SK-N-SH (cell line): Measurements from ENCODE around the gene REEP3. TPM values are rescaled to one million over a fixed set of nuclear protein-coding genes. Genes with fewer than 3 reads are reported as not detected.

Experiments used
- CTCF ChIA-PET: fragments of 300-600, 350-600 bp; formaldehyde crosslinking; extraction: SDS; loops from one replicate; lab custom pipeline; 2021; lab: Yijun Ruan, JAX
- POLR2A ChIA-PET: fragments of 350-600 bp; sonication (Branson Sonifier 250); formaldehyde crosslinking; extraction: SDS; loops from one replicate; lab custom pipeline; 2020; ENCODE audit warnings: antibody characterized with exemption, inconsistent platforms; lab: Yijun Ruan, JAX
- DNase-seq: peaks from one replicate; pipeline ENCODE4 v3.0.0; 2012
- H2AFZ ChIP-seq: fragments of 200-600 bp; sonication (generic); 2 replicates; pipeline ENCODE4 v1.8.1; 2016; ENCODE audit warnings: antibody characterized with exemption, mild to moderate bottlenecking, low read depth
- H3F3A ChIP-seq: fragments of 200-600 bp; sonication (generic); replicated peaks from 2 replicates; pipeline ENCODE3; 2016; ENCODE audit warnings: antibody characterized with exemption, mild to moderate bottlenecking; ENCODE audit not compliant: insufficient read depth
- H3K27ac ChIP-seq, 2 experiments: fragments of 200-500 bp in 1 of 2; fragments of 200-600 bp in 1 of 2; sonication (Bioruptor generic) in 1 of 2; sonication (generic), shearing (Covaris generic) in 1 of 2; 2 replicates each; pipeline versions ENCODE4 v1.5.1 to v1.6.1; 2014 to 2016; ENCODE audit warnings: low read depth in 2 of 2, inconsistent platforms in 1 of 2, low read length in 1 of 2, mild to moderate bottlenecking in 1 of 2, mixed read lengths in 1 of 2
- H3K27me3 ChIP-seq: fragments of 200-600 bp; sonication (generic), shearing (Covaris generic); 2 replicates; pipeline ENCODE4 v1.6.1; 2016; ENCODE audit warnings: mixed run types; ENCODE audit not compliant: insufficient read depth
- H3K36me3 ChIP-seq, 2 experiments: fragments of 200-500 bp in 1 of 2; fragments of 200-600 bp in 1 of 2; sonication (Bioruptor generic) in 1 of 2; sonication (generic) in 1 of 2; replicated peaks in 1 of 2; 2 replicates each; pipeline versions ENCODE3 to v1.5.1; 2014 to 2016; ENCODE audit warnings: low read length in 1 of 2, mild to moderate bottlenecking in 1 of 2; ENCODE audit not compliant: insufficient read depth in 2 of 2, control insufficient read depth in 1 of 2
- H3K4me1 ChIP-seq, 2 experiments: fragments of 200-500 bp in 1 of 2; fragments of 200-600 bp in 1 of 2; sonication (Bioruptor generic) in 1 of 2; sonication (generic), shearing (Covaris generic) in 1 of 2; 2 replicates each; pipeline versions ENCODE4 v1.5.1 to v1.6.1; 2014 to 2016; ENCODE audit warnings: low read depth in 1 of 2, low read length in 1 of 2, mixed run types in 1 of 2; ENCODE audit not compliant: insufficient read depth in 2 of 2, control insufficient read depth in 1 of 2
- H3K4me2 ChIP-seq: fragments of 200-600 bp; sonication (generic), shearing (Covaris generic); 2 replicates; pipeline ENCODE4 v1.6.1; 2017; ENCODE audit warnings: mixed run types
- H3K4me3 ChIP-seq, 2 experiments: fragments of 200-500 bp in 1 of 2; fragments of 200-600 bp in 1 of 2; sonication (Bioruptor generic) in 1 of 2; sonication (generic), shearing (Covaris generic) in 1 of 2; 2 replicates each; pipeline versions ENCODE4 v1.5.1 to v1.8.1; 2014 to 2016; ENCODE audit warnings: low read depth in 2 of 2, inconsistent platforms in 1 of 2, low read length in 1 of 2, mild to moderate bottlenecking in 1 of 2, mixed read lengths in 1 of 2, moderate library complexity in 1 of 2
- H3K79me2 ChIP-seq: fragments of 200-600 bp; sonication (generic); 2 replicates; pipeline ENCODE4 v1.8.1; 2017; ENCODE audit warnings: mild to moderate bottlenecking; ENCODE audit not compliant: insufficient read depth
- H3K9ac ChIP-seq: fragments of 200-600 bp; sonication (generic); 2 replicates; pipeline ENCODE4 v1.6.1; 2017; ENCODE audit warnings: mixed run types
- H3K9me2 ChIP-seq: fragments of 200-600 bp; sonication (generic); 2 replicates; pipeline ENCODE4 v1.6.1; 2017; ENCODE audit warnings: mixed run types
- H3K9me3 ChIP-seq: fragments of 200-600 bp; sonication (generic); 2 replicates; pipeline ENCODE4 v1.6.1; 2017; ENCODE audit warnings: mixed run types, mild to moderate bottlenecking, moderate library complexity
- H4K20me1 ChIP-seq: fragments of 200-600 bp; sonication (generic); 2 replicates; pipeline ENCODE4 v1.6.1; 2017; ENCODE audit warnings: mild to moderate bottlenecking, mixed run types; ENCODE audit not compliant: insufficient read depth
- CHD2 ChIP-seq: fragments of 150-350 bp; IDR thresholded peaks from 2 replicates; pipeline ENCODE4 v1.6.1; 2018; ENCODE audit warnings: low read length; ENCODE audit not compliant: partially characterized antibody
- ELF1 ChIP-seq: IDR thresholded peaks from 2 replicates; pipeline ENCODE4 v1.4.0; 2012
- EP300 ChIP-seq, 2 experiments: IDR thresholded peaks; 2 replicates each; pipeline versions ENCODE4 v1.4.0 to v1.6.1; 2012; ENCODE audit warnings: borderline replicate concordance in 1 of 2, low read depth in 1 of 2, low read length in 1 of 2
- EZH2phosphoT487 ChIP-seq: fragments of 200-600 bp; sonication (generic); IDR thresholded peaks from 2 replicates; pipeline ENCODE4 v1.6.1; 2017; ENCODE audit warnings: low read depth, mixed run types, mild to moderate bottlenecking, antibody characterized with exemption, moderate library complexity, borderline replicate concordance
- FOSL2 ChIP-seq: IDR thresholded peaks from 2 replicates; pipeline ENCODE4 v1.4.0; 2012; ENCODE audit warnings: low read depth, mild to moderate bottlenecking, moderate library complexity, borderline replicate concordance
- IRF3 ChIP-seq: fragments of 150-350 bp; IDR thresholded peaks from 2 replicates; pipeline ENCODE4 v1.6.1; 2016; ENCODE audit warnings: mild to moderate bottlenecking, low read depth, low read length
- JUND ChIP-seq: IDR thresholded peaks from 2 replicates; pipeline ENCODE4 v1.4.0; 2012
- MXI1 ChIP-seq: IDR thresholded peaks from 2 replicates; pipeline ENCODE4 v1.6.1; 2012; ENCODE audit warnings: mild to moderate bottlenecking, low read depth, low read length, improper control_type of control experiment
- PBX3 ChIP-seq: IDR thresholded peaks from 2 replicates; pipeline ENCODE4; 2012
- RCOR1 ChIP-seq: fragments of 150-350 bp; IDR thresholded peaks from 2 replicates; pipeline ENCODE4 v1.6.1; 2017; ENCODE audit warnings: antibody characterized with exemption, low read length
- RFX5 ChIP-seq: IDR thresholded peaks from 2 replicates; pipeline ENCODE4 v1.6.1; 2012; ENCODE audit warnings: mild to moderate bottlenecking, improper control_type of control experiment, low read length
- RXRA ChIP-seq: IDR thresholded peaks from 2 replicates; pipeline ENCODE4 v1.4.0; 2012; ENCODE audit warnings: low read depth, mild to moderate bottlenecking, borderline replicate concordance
- SIN3A ChIP-seq: IDR thresholded peaks from 2 replicates; pipeline ENCODE4 v1.6.1; 2012; ENCODE audit warnings: low read depth, mild to moderate bottlenecking, low read length, moderate library complexity, borderline replicate concordance
- SMC3 ChIP-seq: IDR thresholded peaks from 2 replicates; pipeline ENCODE4 v1.6.1; 2012; ENCODE audit warnings: low read depth, low read length, improper control_type of control experiment
- USF1 ChIP-seq: IDR thresholded peaks from 2 replicates; pipeline ENCODE4 v1.4.0; 2012; ENCODE audit warnings: low read depth, borderline replicate concordance
- ZBTB33 ChIP-seq: IDR thresholded peaks from 2 replicates; pipeline ENCODE4 v1.4.0; 2012; ENCODE audit warnings: low read depth, borderline replicate concordance
- WGBS: methylation state at CpG from one replicate; pipeline ENCODE4 v1.1.6; 2017; ENCODE audit warnings: low lambda C conversion rate; 5-methylcytosine and 5-hydroxymethylcytosine counted together
- polyA plus RNA-seq, 3 experiments: library from polyadenylated mRNA; depleted of rRNA; stranded (reverse); fragments of >200 nt; gene quantifications; 2 replicates each; pipeline ENCODE4 v1.2.3, GENCODE V29; 2012

Gene REEP3
- polyA plus RNA-seq, 1 of the 3 experiments (the other 2 are of a cell fraction), result 7.6 TPM

GRCh38 chr10:63518690-63519288 lies 2.4 kb upstream of the REEP3 start:
- H3K4me3 ChIP-seq, result no peak overlapping the region
- 95% methylated on average over 6 of the region's 6 CpGs for WGBS
- peaks cover 92% of the 10 kb centered on the region for H3K79me2 ChIP-seq
- H3K9me2 ChIP-seq, result no peaks in the 10 kb centered on the region
- peaks cover 17% of the 10 kb centered on the region for H4K20me1 ChIP-seq
- no peaks in the 10 kb centered on the region for H3K27me3 ChIP-seq
- H3K4me1 ChIP-seq, result peaks cover 20 to 22% of the 10 kb centered on the region in 2 experiments; a peak in 3 of 4 replicates
- peaks cover 5 to 27% of the 10 kb centered on the region in 2 experiments for H3K36me3 ChIP-seq
- TF ChIP-seq RXRA, result no peak
- TF ChIP-seq MXI1, result no peak
- TF ChIP-seq FOSL2, result no peak
- no peak for TF ChIP-seq EZH2phosphoT487
- no peak for TF ChIP-seq ZBTB33
- no peak for TF ChIP-seq RCOR1
- no peak for TF ChIP-seq RFX5
- TF ChIP-seq JUND, result no peak
- TF ChIP-seq CHD2, result no peak
- no peak for TF ChIP-seq USF1
- no peak for TF ChIP-seq ELF1
- TF ChIP-seq EP300 (IDR thresholded peaks at IDR 0.05; ENCODE audit: borderline replicate concordance in 1 of 2, low read depth in 1 of 2, low read length in 1 of 2), result no peak
- no peak for TF ChIP-seq SMC3
- no peak for TF ChIP-seq PBX3
- no peak for TF ChIP-seq IRF3
- TF ChIP-seq SIN3A, result no peak
- CTCF ChIA-PET, result interaction anchor here (0.7 to 0.8 kb wide), 2 partner anchors 352 kb away, joined by 3 read pairs; no protein-coding TSS in a partner anchor
- no peaks in the 10 kb centered on the region; the same call in 1 of the 2 replicates for H3K9me3 ChIP-seq
- no peak overlapping the region; a peak in 1 of 4 replicates for H3K27ac ChIP-seq
- no peak overlapping the region for H3K4me2 ChIP-seq
- H2AFZ ChIP-seq, result no peak overlapping the region
- H3K9ac ChIP-seq, result no peak overlapping the region
- POLR2A ChIA-PET, result no interaction called here
- peaks cover 24% of the 10 kb centered on the region for H3F3A ChIP-seq
- no peak for DNase-seq
